Breast epithelium (tissue), 4 donors: ENCODE data around the gene ZBTB44. TPM values are rescaled to one million over a fixed set of nuclear protein-coding genes. Genes with fewer than 3 reads are reported as not detected.

Source experiments
- DNase-seq, 2 donors: peaks; one replicate each; pipeline ENCODE4 v3.0.0-alpha.2; 2019; ENCODE audit warnings: low spot score in 2 of 2
- H3K27ac ChIP-seq, 2 donors: fragments of 200-600 bp; sonication (generic) in 1 of 2; one replicate each; pipeline ENCODE4 v1.5.1; 2016 to 2019; ENCODE audit warnings: mild to moderate bottlenecking in 1 of 2
- H3K27me3 ChIP-seq, 2 donors: fragments of 200-600 bp; sonication (generic) in 1 of 2; one replicate each; pipeline versions ENCODE4 v1.5.1 to v1.6.0; 2017 to 2019; ENCODE audit warnings: control low read depth in 1 of 2, mild to moderate bottlenecking in 1 of 2
- H3K36me3 ChIP-seq: fragments of 200-600 bp; one replicate; pipeline ENCODE4 v1.5.1; 2019
- H3K4me1 ChIP-seq, 2 donors: fragments of 200-600 bp; sonication (generic); one replicate each; pipeline ENCODE4 v1.5.1; 2016 to 2019; ENCODE audit warnings: control low read depth in 1 of 2
- H3K4me3 ChIP-seq, 3 donors: fragments of 200-600 bp; sonication (generic); 1 replicate in 2 of 3; 2 replicates in 1 of 3; pipeline ENCODE4 v1.5.1; 2016 to 2019; ENCODE audit warnings: mild to moderate bottlenecking in 3 of 3, moderate library complexity in 2 of 3
- H3K9me3 ChIP-seq, 2 donors: fragments of 200-600 bp; sonication (generic) in 1 of 2; one replicate each; pipeline ENCODE4 v1.5.1; 2016 to 2019; ENCODE audit warnings: control low read depth in 1 of 2
- CTCF ChIP-seq, 3 donors: fragments of 450-650 bp; IDR thresholded peaks; one replicate each; pipeline ENCODE4 v1.5.1; 2016 to 2017; ENCODE audit warnings: antibody characterized with exemption in 3 of 3, mild to moderate bottlenecking in 3 of 3, moderate library complexity in 3 of 3
- POLR2A ChIP-seq: fragments of 450-650 bp; IDR thresholded peaks from one replicate; pipeline ENCODE4 v1.6.1; 2016; ENCODE audit warnings: antibody characterized with exemption, mild to moderate bottlenecking, moderate library complexity
- POLR2AphosphoS5 ChIP-seq, 3 donors: sonication (generic); formaldehyde crosslinking; IDR thresholded peaks; one replicate each; pipeline ENCODE4 v1.6.1; 2017; ENCODE audit warnings: antibody characterized with exemption in 3 of 3
- intact Hi-C: fragments of 100-400 bp; cut with DNase I; formaldehyde crosslinking; loops from one replicate; pipeline ENCODE4 v1.15.1; 2023; ENCODE audit warnings: low total_unique reads
- total RNA-seq, 3 donors: library from RNA; depleted of rRNA; stranded (reverse); fragments of >200 nt; gene quantifications; one replicate each; pipeline ENCODE4 v1.1.0, GENCODE V29; 2016

ZBTB44 gene
- total RNA-seq, 3 donors from 2014 or later = 73.8 to 111 (median 107) TPM

GRCh38 chr11:130219148-130219547 is 95.6 kb downstream of the ZBTB44 start:
- H3K27ac ChIP-seq = no peak overlapping the region
- H3K27me3 ChIP-seq = no peaks in the 10 kb centered on the region
- intact Hi-C loops = no loop called here
- H3K9me3 ChIP-seq = no peaks in the 10 kb centered on the region
- no peaks in the 10 kb centered on the region for H3K4me1 ChIP-seq
- H3K4me3 ChIP-seq = no peak overlapping the region
- H3K36me3 ChIP-seq = no peaks in the 10 kb centered on the region
- no peak for DNase-seq
- TF ChIP-seq POLR2AphosphoS5 (IDR thresholded peaks at IDR 0.05) (no peak), CTCF (IDR thresholded peaks at IDR 0.05) (no peak)

- intact Hi-C loops = no loop called here
- TF ChIP-seq POLR2AphosphoS5 (IDR thresholded peaks at IDR 0.05) = no peak
- no peak for TF ChIP-seq POLR2A
- no peak for TF ChIP-seq CTCF (IDR thresholded peaks at IDR 0.05)
- DNase-seq = peak in 1 of 2 donors; percentile 15
- Histone ChIP-seq H3K4me3 (no peak overlapping the region), H3K36me3 (no peaks in the 10 kb centered on the region), H3K27me3 (no peaks in the 10 kb centered on the region), H3K27ac (no peak overlapping the region), H3K9me3 (no peaks in the 10 kb centered on the region), H3K4me1 (no peaks in the 10 kb centered on the region)
These were observed 96.1 kb downstream of the ZBTB44 start for GRCh38 chr11:130218501-130219070.

DNA sequence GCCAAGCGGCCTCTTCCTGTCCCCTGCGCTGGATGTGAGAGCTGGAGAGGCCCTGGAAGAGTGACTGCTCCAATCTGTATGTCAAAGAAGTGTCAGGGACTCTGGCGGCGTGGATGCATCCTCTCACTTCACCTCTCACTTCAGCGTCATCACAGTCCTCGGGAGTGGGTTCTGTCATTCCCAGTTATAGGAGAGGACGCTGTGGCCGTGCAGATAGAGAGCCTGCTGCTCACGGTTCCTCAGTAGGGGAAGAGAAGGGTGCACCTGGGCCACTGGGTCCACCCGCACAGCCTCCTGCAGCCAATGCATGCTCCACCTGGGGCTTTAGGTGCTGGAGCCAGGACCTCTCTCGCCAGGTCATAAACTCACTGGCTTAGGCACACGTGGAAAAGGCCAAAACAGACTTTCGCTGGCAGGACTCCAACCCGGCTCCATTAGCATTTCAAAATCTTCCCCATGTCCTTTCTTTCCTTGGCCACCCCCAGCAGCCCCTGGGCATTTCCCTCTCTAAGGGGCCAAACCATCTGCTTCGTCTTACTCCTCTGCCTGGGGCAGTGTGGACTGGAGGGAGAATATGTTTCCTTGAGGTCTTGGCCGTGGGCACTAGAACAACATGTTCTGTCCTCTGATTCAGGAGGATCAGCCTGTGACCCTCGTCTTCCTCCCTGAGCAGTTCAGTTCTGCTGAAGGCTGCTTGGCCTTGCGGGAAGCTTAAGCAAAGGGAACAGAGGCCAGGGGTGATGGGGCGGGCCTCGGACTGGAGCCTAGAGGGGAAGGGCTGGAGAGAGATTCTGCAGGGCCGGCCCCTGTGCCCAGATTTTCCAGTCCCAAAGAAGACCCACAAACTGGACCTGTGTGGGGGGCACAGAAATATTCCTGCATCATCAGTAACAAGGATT is 97.3 kb downstream of the ZBTB44 start:
- Histone ChIP-seq H3K36me3 (no peaks in the 10 kb centered on the region), H3K4me3 (no peak overlapping the region), H3K27me3 (no peaks in the 10 kb centered on the region), H3K27ac (no peak overlapping the region), H3K4me1 (no peaks in the 10 kb centered on the region), H3K9me3 (no peaks in the 10 kb centered on the region)
- peak in 1 of 2 donors; percentile 17 for DNase-seq
- intact Hi-C loops = no loop called here
- no peak for TF ChIP-seq POLR2AphosphoS5 (IDR thresholded peaks at IDR 0.05)
- TF ChIP-seq CTCF (IDR thresholded peaks at IDR 0.05) = no peak

- no peak for TF ChIP-seq CTCF (IDR thresholded peaks at IDR 0.05)
- TF ChIP-seq POLR2A = no peak
- no peak for TF ChIP-seq POLR2AphosphoS5 (IDR thresholded peaks at IDR 0.05)
- Histone ChIP-seq H3K9me3 (no peaks in the 10 kb centered on the region), H3K4me3 (no peak overlapping the region), H3K4me1 (no peaks in the 10 kb centered on the region), H3K27ac (no peak overlapping the region), H3K27me3 (no peaks in the 10 kb centered on the region), H3K36me3 (no peaks in the 10 kb centered on the region)
- peak in 1 of 2 donors; percentile 15 for DNase-seq
- intact Hi-C loops = no loop called here
These were observed 98.1 kb downstream of the ZBTB44 start for GRCh38 chr11:130216591-130217132.

- Histone ChIP-seq H3K27me3 (no peaks in the 10 kb centered on the region), H3K27ac (no peak overlapping the region), H3K4me3 (no peak overlapping the region), H3K4me1 (no peaks in the 10 kb centered on the region), H3K9me3 (no peaks in the 10 kb centered on the region), H3K36me3 (no peaks in the 10 kb centered on the region)
- DNase-seq = peak in 1 of 2 donors; percentile 7
- intact Hi-C loops = no loop called here
- TF ChIP-seq CTCF (IDR thresholded peaks at IDR 0.05) (no peak), POLR2A (no peak), POLR2AphosphoS5 (IDR thresholded peaks at IDR 0.05) (no peak)
These were observed 98.5 kb downstream of the ZBTB44 start for GRCh38 chr11:130216221-130216550.
